Bronchial epithelial cell (primary cell): Measurements from ENCODE around the gene C6orf52. TPM values are rescaled to one million over a fixed set of nuclear protein-coding genes. Genes with fewer than 3 reads are reported as not detected.

ENCODE experiments used
- DNase-seq: peaks from one replicate; pipeline ENCODE4 v3.0.0-alpha.2; 2010; ENCODE audit warnings: low read depth
- FAIRE-seq: peaks from 2 replicates; lab custom pipeline; 2011; peaks lifted over from hg19 to GRCh38; lab: Jason Lieb, UNC
- H3K27me3 ChIP-seq: 2 replicates; pipeline ENCODE4 v1.5.1; 2011; ENCODE audit warnings: low read length; ENCODE audit not compliant: control insufficient read depth, insufficient read depth
- H3K36me3 ChIP-seq: 2 replicates; pipeline ENCODE4 v1.5.1; 2011; ENCODE audit warnings: low read length; ENCODE audit not compliant: control insufficient read depth, insufficient read depth
- H3K4me3 ChIP-seq: 2 replicates; pipeline ENCODE4 v1.5.1; 2011; ENCODE audit warnings: mild to moderate bottlenecking, low read depth, low read length, control low read depth
- CTCF ChIP-seq: IDR thresholded peaks from 2 replicates; pipeline ENCODE4 v1.5.1; 2011; ENCODE audit warnings: mild to moderate bottlenecking, moderate library complexity, low read length, control low read depth, inconsistent platforms; ENCODE audit not compliant: insufficient read depth, severe bottlenecking
- total RNA-seq: library from RNA; depleted of rRNA; stranded (reverse); fragments of >200 nt; gene quantifications from 2 replicates; pipeline ENCODE4 v1.2.1, GENCODE V29; 2014

Gene C6orf52
- total RNA-seq, 1 donor from 2014 or later = 2.1 TPM

DNA sequence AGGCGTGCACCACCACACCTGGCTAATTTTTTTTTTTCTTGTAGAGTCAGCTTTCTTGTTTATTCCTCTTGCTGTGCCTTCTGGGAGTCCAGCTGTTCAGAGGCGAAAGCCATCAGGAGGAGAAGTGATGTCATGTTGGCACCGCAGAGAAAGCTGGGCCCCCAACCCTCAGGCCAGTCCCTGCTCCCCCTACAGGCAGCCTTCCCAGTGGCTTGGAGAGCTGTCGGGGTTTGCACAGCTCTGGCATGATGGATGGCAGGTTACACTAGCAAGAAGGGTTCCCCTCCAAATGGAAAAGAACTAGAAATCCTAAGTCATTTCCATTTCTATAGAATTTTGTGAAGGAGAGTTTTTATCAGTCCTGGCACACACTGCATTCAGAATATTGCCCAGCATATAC lies 72.6 kb downstream of the C6orf52 start:
- DNase-seq = no peak
- H3K36me3 ChIP-seq = no peaks in the 10 kb centered on the region
- no peak for FAIRE-seq
- no peak for TF ChIP-seq CTCF
- H3K4me3 ChIP-seq = no peak overlapping the region
- H3K27me3 ChIP-seq = no peaks in the 10 kb centered on the region

Other genes starting within 250 kb of the C6orf52 start
- gene GCNT2, start 173.3 kb downstream of the C6orf52 start, total RNA-seq = 10.3 and 15.5 TPM in 2 replicates
- 12.2 and 25.5 TPM in 2 replicates for gene PAK1IP1, start 356 bp upstream of the C6orf52 start, total RNA-seq
- gene TMEM14C, start 28.5 kb upstream of the C6orf52 start, total RNA-seq = 132 and 136 TPM in 2 replicates
- gene TMEM14B, start 53.2 kb upstream of the C6orf52 start, total RNA-seq = 55.8 and 86.2 TPM in 2 replicates
- gene MAK, start 143.9 kb upstream of the C6orf52 start, total RNA-seq = not detected in 2 replicates
- not detected in 2 replicates for gene GCM2, start 187.4 kb upstream of the C6orf52 start, total RNA-seq
- 0.26 TPM in 2 replicates for gene SYCP2L, start 192.4 kb upstream of the C6orf52 start, total RNA-seq